OCI-LY1 (cell line): Measurements from ENCODE around the gene AAK1.

ENCODE experiments used
- H2AFZ ChIP-seq: fragments of 200-600 bp; sonication (generic), shearing (Covaris generic); 2 replicates; pipeline ENCODE4 v1.6.0; 2014; ENCODE audit warnings: antibody characterized with exemption, mild to moderate bottlenecking, low read length
- H3F3A ChIP-seq: fragments of 200-600 bp; sonication (generic), shearing (Covaris generic); 2 replicates; pipeline ENCODE4 v1.6.0; 2014; ENCODE audit warnings: mild to moderate bottlenecking, antibody characterized with exemption, low read length, moderate library complexity; ENCODE audit not compliant: insufficient read depth
- H3K27ac ChIP-seq: fragments of 200-600 bp; sonication (generic); 2 replicates; pipeline ENCODE4 v1.5.1; 2014; ENCODE audit warnings: low read length, mixed run types, mild to moderate bottlenecking, low read depth; ENCODE audit not compliant: poor library complexity, severe bottlenecking
- H3K27me3 ChIP-seq: fragments of 200-600 bp; sonication (generic); 2 replicates; pipeline ENCODE4 v1.6.0; 2014; ENCODE audit warnings: antibody characterized with exemption, mild to moderate bottlenecking, low read length, moderate library complexity; ENCODE audit not compliant: insufficient read depth
- H3K36me3 ChIP-seq: fragments of 200-600 bp; sonication (generic); 2 replicates; pipeline ENCODE4 v1.6.1; 2014; ENCODE audit warnings: mild to moderate bottlenecking, antibody characterized with exemption, low read length, moderate library complexity, mixed read lengths; ENCODE audit not compliant: insufficient read depth
- H3K4me1 ChIP-seq: fragments of 200-600 bp; sonication (generic); 2 replicates; pipeline ENCODE4 v1.5.1; 2014; ENCODE audit warnings: mild to moderate bottlenecking, low read length, moderate library complexity; ENCODE audit not compliant: insufficient read depth, severe bottlenecking
- H3K4me2 ChIP-seq: fragments of 200-600 bp; sonication (generic), shearing (Covaris generic); 2 replicates; pipeline ENCODE4 v1.6.1; 2014; ENCODE audit warnings: low read length
- H3K4me3 ChIP-seq: fragments of 200-600 bp; sonication (generic); 2 replicates; pipeline ENCODE4 v1.5.1; 2014; ENCODE audit warnings: low read length, low read depth, mild to moderate bottlenecking, mixed read lengths; ENCODE audit not compliant: poor library complexity, severe bottlenecking
- H3K79me2 ChIP-seq: fragments of 200-600 bp; shearing (Covaris generic); 2 replicates; pipeline ENCODE4 v1.6.1; 2016; ENCODE audit warnings: mixed run types, low read length, mixed read lengths; ENCODE audit not compliant: insufficient read depth
- H3K9ac ChIP-seq: fragments of 200-600 bp; sonication (generic), shearing (Covaris generic); 2 replicates; pipeline ENCODE4 v1.6.1; 2014; ENCODE audit warnings: mild to moderate bottlenecking, low read length, mixed read lengths
- H3K9me2 ChIP-seq: fragments of 200-600 bp; sonication (generic), shearing (Covaris generic); 2 replicates; pipeline ENCODE4 v1.6.1; 2014; ENCODE audit warnings: low read depth, mild to moderate bottlenecking, low read length, mixed read lengths
- H3K9me3 ChIP-seq: fragments of 200-600 bp; shearing (Covaris generic); 2 replicates; pipeline ENCODE4 v1.6.1; 2014; ENCODE audit warnings: low read length, mixed read lengths
- H4K20me1 ChIP-seq: fragments of 200-600 bp; sonication (generic), shearing (Covaris generic); 2 replicates; pipeline ENCODE4 v1.6.0; 2016; ENCODE audit warnings: mild to moderate bottlenecking, low read length; ENCODE audit not compliant: insufficient read depth
- CTCF ChIP-seq: fragments of 200-600 bp; sonication (generic), shearing (Covaris generic); IDR thresholded peaks from 2 replicates; pipeline ENCODE4 v1.5.1; 2017; ENCODE audit warnings: mild to moderate bottlenecking, antibody characterized with exemption, low read length, moderate library complexity, mixed read lengths
- EZH2 ChIP-seq: fragments of 200-600 bp; sonication (generic), shearing (Covaris generic); IDR thresholded peaks from 2 replicates; pipeline ENCODE4 v1.8.0; 2017; ENCODE audit warnings: borderline replicate concordance, mixed run types, mild to moderate bottlenecking, antibody characterized with exemption, low read length, moderate library complexity, mixed read lengths

The AAK1 gene

GRCh38 chr2:69585855-69586555, 57.5 kb downstream of the AAK1 start:
- Histone ChIP-seq H3K27ac (no peak overlapping the region), H3K9ac (no peak overlapping the region), H3F3A (no peaks in the 10 kb centered on the region), H4K20me1 (no peaks in the 10 kb centered on the region), H3K27me3 (no peaks in the 10 kb centered on the region), H3K9me3 (no peaks in the 10 kb centered on the region), H3K79me2 (no peaks in the 10 kb centered on the region), H3K4me1 (peaks cover 5% of the 10 kb centered on the region), H3K4me2 (no peak overlapping the region), H3K36me3 (no peaks in the 10 kb centered on the region), H3K9me2 (no peaks in the 10 kb centered on the region), H2AFZ (no peak overlapping the region), H3K4me3 (no peak overlapping the region)
- TF ChIP-seq CTCF = no peak
- no peak for TF ChIP-seq EZH2

- Histone ChIP-seq H3K27me3 (no peaks in the 10 kb centered on the region), H3K9ac (no peak overlapping the region), H3K36me3 (no peaks in the 10 kb centered on the region), H3F3A (no peaks in the 10 kb centered on the region), H3K9me3 (no peaks in the 10 kb centered on the region), H3K9me2 (no peaks in the 10 kb centered on the region), H3K4me1 (peaks cover 5% of the 10 kb centered on the region), H4K20me1 (no peaks in the 10 kb centered on the region), H3K4me2 (no peak overlapping the region), H3K79me2 (no peaks in the 10 kb centered on the region), H3K27ac (no peak overlapping the region), H2AFZ (no peak overlapping the region), H3K4me3 (no peak overlapping the region)
- TF ChIP-seq EZH2 = no peak
Measured at GRCh38 chr2:69584127-69584889, 59.2 kb downstream of the AAK1 start.

GRCh38 chr2:69583321-69583833, 60.2 kb downstream of the AAK1 start:
- Histone ChIP-seq H3K9me2 (no peaks in the 10 kb centered on the region), H3K79me2 (no peaks in the 10 kb centered on the region), H3K27me3 (no peaks in the 10 kb centered on the region), H3K4me1 (peaks cover 5% of the 10 kb centered on the region), H3K36me3 (no peaks in the 10 kb centered on the region), H3K27ac (no peak overlapping the region), H3K4me2 (no peak overlapping the region), H4K20me1 (no peaks in the 10 kb centered on the region), H3K9me3 (no peaks in the 10 kb centered on the region), H3F3A (no peaks in the 10 kb centered on the region), H3K9ac (no peak overlapping the region), H3K4me3 (no peak overlapping the region), H2AFZ (no peak overlapping the region)
- TF ChIP-seq EZH2 = no peak
- no peak for TF ChIP-seq CTCF
